ENCODE measurements around the gene CDC42BPB.

CDC42BPB gene

DNA sequence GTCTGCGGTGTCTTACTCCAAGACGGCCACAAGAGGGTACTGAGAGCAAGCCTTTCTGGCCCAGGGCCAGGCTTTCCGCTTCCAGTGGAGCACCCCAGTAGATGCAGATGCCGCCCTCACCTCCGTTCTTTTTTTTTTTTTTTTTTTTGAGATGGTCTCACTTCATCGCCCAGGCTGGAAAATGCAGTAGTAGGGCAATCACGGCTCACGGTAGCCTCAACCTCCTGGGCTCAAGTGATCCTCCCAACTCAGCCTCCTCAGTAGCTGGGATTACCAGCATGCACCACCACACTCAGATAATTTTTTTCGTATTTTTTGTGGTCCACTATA lies 21.0 kb upstream of the CDC42BPB start (continued):
- TF ChIP-seq BCL11B (tag by site-specific recombination; IDR thresholded peaks at IDR 0.05; ENCODE audit: low read depth) (no peak), SCRT1 (tag by site-specific recombination; IDR thresholded peaks at IDR 0.05; ENCODE audit: borderline replicate concordance) (no peak), KLF9 (tag by site-specific recombination; IDR thresholded peaks at IDR 0.05; ENCODE audit: low read depth) (no peak), REST (tag by site-specific recombination; IDR thresholded peaks at IDR 0.05) (no peak), SP7 (tag by site-specific recombination; IDR thresholded peaks at IDR 0.05) (peak; percentile 42; the same call in 1 of the 2 replicates), ZNF530 (tag by site-specific recombination; IDR thresholded peaks at IDR 0.05; ENCODE audit: low read depth) (no peak), ZNF677 (tag by site-specific recombination; IDR thresholded peaks at IDR 0.05) (no peak), ZNF792 (tag by site-specific recombination; IDR thresholded peaks at IDR 0.05) (no peak), ZNF561 (tag by site-specific recombination; IDR thresholded peaks at IDR 0.05; ENCODE audit: borderline replicate concordance) (no peak), ZNF133 (tag by site-specific recombination; IDR thresholded peaks at IDR 0.05) (no peak), ZNF48 (tag by site-specific recombination; IDR thresholded peaks at IDR 0.05) (no peak), ZNF501 (tag by site-specific recombination; IDR thresholded peaks at IDR 0.05) (no peak), ZNF558 (tag by site-specific recombination; IDR thresholded peaks at IDR 0.05) (no peak), ZNF548 (tag by site-specific recombination; IDR thresholded peaks at IDR 0.05) (no peak), ZNF639 (tag by site-specific recombination; IDR thresholded peaks at IDR 0.05) (no peak), ZNF768 (tag by site-specific recombination; IDR thresholded peaks at IDR 0.05) (no peak), ZNF433 (tag by site-specific recombination; IDR thresholded peaks at IDR 0.05; ENCODE audit: low read depth) (no peak), ZIC2 (tag by site-specific recombination; IDR thresholded peaks at IDR 0.05) (0 out of 2 replicates have a peak, but pooled peaks have one; percentile 9), ZNF670 (tag by site-specific recombination; IDR thresholded peaks at IDR 0.05; ENCODE audit: low read depth) (no peak), ZNF155 (tag by site-specific recombination; IDR thresholded peaks at IDR 0.05) (no peak), YY1 (tag by site-specific recombination; IDR thresholded peaks at IDR 0.05) (no peak), KLF8 (tag by site-specific recombination; IDR thresholded peaks at IDR 0.05) (no peak), ZNF174 (tag by site-specific recombination; IDR thresholded peaks at IDR 0.05) (no peak), ZNF324 (tag by site-specific recombination; IDR thresholded peaks at IDR 0.05) (peak; percentile 80), ZBTB17 (tag by site-specific recombination; IDR thresholded peaks at IDR 0.05) (peak; percentile 67), ZNF132 (tag by site-specific recombination; IDR thresholded peaks at IDR 0.05; ENCODE audit: borderline replicate concordance) (no peak), ZNF416 (tag by site-specific recombination; IDR thresholded peaks at IDR 0.05) (no peak), ZNF580 (tag by site-specific recombination; IDR thresholded peaks at IDR 0.05) (no peak), ZNF843 (tag by site-specific recombination; IDR thresholded peaks at IDR 0.05) (no peak), ZNF664 (tag by site-specific recombination; IDR thresholded peaks at IDR 0.05) (no peak), INSM2 (tag by site-specific recombination; IDR thresholded peaks at IDR 0.05) (no peak), OSR2 (tag by site-specific recombination; IDR thresholded peaks at IDR 0.05) (no peak), ZSCAN23 (tag by site-specific recombination; IDR thresholded peaks at IDR 0.05) (no peak), ZNF473 (tag by site-specific recombination; IDR thresholded peaks at IDR 0.05) (no peak)
- TF ChIP-seq, protein P1, sequence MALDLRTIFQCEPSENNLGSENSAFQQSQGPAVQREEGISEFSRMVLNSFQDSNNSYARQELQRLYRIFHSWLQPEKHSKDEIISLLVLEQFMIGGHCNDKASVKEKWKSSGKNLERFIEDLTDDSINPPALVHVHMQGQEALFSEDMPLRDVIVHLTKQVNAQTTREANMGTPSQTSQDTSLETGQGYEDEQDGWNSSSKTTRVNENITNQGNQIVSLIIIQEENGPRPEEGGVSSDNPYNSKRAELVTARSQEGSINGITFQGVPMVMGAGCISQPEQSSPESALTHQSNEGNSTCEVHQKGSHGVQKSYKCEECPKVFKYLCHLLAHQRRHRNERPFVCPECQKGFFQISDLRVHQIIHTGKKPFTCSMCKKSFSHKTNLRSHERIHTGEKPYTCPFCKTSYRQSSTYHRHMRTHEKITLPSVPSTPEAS (tag by site-specific recombination; IDR thresholded peaks at IDR 0.05), result no peak
- TF ChIP-seq, protein P2, sequence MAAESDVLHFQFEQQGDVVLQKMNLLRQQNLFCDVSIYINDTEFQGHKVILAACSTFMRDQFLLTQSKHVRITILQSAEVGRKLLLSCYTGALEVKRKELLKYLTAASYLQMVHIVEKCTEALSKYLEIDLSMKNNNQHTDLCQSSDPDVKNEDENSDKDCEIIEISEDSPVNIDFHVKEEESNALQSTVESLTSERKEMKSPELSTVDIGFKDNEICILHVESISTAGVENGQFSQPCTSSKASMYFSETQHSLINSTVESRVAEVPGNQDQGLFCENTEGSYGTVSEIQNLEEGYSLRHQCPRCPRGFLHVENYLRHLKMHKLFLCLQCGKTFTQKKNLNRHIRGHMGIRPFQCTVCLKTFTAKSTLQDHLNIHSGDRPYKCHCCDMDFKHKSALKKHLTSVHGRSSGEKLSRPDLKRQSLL (tag by site-specific recombination; IDR thresholded peaks at IDR 0.05), result no peak
